HG03457 (cell line): ENCODE measurements around the gene PIWIL4.
"Not testable (repeated sequence)": the region's sequence is repeated elsewhere in the genome, so short reads cannot be mapped to it uniquely, and the experiment has no call there.

Experiments
- ATAC-seq: cut with Tn5 transposase; IDR thresholded peaks from one replicate; pipeline ENCODE4 v1.9.1; 2021; ENCODE audit warnings: moderate number of reproducible peaks; ENCODE audit not compliant: unreplicated experiment

The PIWIL4 gene

GRCh38 chr11:94583866-94584500 lies 16.8 kb downstream of the PIWIL4 start:
- peak; percentile 44 for ATAC-seq

DNA sequence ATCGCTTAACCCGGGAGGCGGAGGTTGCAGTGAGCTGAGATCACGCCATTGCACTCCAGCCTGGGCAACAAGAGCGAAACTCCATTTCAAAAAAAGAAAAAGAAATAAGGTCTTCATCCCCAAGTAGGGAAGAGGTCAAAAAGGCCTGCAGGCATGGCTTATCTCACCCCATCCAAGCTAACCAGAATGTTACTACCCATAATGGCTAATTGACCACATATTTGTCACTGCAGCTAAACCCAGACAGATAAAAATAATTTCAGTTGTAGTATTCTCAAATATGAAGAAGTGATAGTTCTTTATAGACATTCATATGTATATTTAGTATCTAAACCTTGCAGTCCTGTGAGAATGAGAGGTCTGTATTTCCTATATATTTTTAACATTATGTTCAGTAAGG lies 17.8 kb downstream of the PIWIL4 start:
- ATAC-seq = no peak

GRCh38 chr11:94585399-94585798 lies 18.2 kb downstream of the PIWIL4 start:
- no peak for ATAC-seq

- no peak for ATAC-seq
These were observed 19.4 kb downstream of the PIWIL4 start for GRCh38 chr11:94586546-94586945.

DNA sequence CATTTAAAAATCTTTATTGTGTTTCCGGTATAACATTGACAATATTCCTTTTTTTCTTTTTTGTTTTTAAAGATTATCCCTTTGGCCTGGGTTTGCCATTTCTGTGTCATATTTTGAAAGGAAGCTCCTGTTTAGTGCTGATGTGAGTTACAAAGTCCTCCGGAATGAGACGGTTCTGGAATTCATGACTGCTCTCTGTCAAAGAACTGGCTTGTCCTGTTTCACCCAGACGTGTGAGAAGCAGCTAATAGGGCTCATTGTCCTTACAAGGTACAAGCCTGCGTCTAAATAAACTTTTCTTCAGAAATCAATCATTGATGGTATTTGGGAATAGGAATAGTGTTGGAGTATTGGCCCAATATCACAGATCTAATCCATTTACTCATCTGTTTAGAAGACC lies 19.8 kb downstream of the PIWIL4 start:
- no peak for ATAC-seq

GRCh38 chr11:94588366-94588942 lies 21.3 kb downstream of the PIWIL4 start:
- no peak for ATAC-seq

GRCh38 chr11:94590352-94591041 lies 23.3 kb downstream of the PIWIL4 start:
- ATAC-seq = no peak

GRCh38 chr11:94593030-94593429 lies 25.9 kb downstream of the PIWIL4 start:
- peak; percentile 74 for ATAC-seq

DNA sequence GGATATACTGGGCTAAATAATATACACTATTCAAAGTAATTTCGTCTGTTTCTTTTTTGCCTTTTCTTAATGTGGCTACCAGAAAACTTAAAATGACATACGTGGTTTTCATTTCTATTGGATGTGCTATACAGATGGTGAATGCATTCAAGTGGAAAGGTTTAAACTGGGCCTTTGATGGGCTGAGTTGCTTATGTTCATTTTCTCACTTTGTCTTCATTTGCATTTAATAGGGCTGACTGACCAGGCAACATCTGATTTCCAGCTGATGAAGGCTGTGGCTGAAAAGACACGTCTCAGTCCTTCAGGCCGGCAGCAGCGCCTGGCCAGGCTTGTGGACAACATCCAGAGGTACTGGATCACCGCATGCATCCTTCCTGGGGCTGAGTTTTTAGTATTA lies 27.9 kb downstream of the PIWIL4 start:
- no peak for ATAC-seq

- ATAC-seq = no peak
These were observed 30.7 kb downstream of the PIWIL4 start for GRCh38 chr11:94597896-94598295.

DNA sequence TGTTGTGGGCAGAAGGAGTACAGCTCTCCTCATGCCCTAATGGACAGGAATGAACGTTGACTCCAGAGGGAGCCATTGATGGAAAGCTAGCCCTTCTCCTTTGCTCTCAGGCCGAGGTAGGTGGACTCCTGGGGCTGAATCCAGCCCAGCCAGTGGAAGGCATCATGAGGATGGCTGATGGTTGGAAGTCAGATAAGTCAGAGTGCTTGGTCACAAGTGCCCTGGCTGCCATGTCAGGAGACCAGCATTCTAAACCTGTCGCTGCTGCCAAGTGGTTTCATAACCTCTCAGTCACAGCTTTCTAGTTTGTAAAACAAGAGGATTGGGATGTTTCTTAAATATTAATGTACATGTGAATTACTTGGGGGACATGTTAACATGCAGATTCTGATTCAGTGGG lies 32.3 kb downstream of the PIWIL4 start:
- no peak for ATAC-seq

- peak; percentile 90 for ATAC-seq
These were observed 35.5 kb downstream of the PIWIL4 start for GRCh38 chr11:94602430-94603372.

DNA sequence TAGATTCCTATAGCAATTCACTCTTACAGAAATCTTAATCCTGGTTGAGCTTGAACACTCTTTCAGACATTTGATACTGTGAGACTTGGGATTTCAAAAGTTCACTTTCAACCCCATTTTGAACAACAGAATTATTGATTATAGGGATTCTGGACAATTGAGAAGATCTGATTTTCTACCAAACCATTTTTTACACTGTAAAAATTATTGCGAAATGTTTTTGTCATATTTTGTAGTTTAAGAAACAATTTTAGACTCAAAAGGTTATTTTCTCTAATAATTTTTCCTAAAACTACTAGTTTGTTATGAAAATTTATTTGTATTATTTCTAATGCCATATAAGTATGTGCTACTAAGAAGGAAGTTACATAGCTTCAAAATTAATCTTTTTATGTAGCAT lies 36.4 kb downstream of the PIWIL4 start:
- ATAC-seq = no peak

GRCh38 chr11:94604482-94604881 lies 37.3 kb downstream of the PIWIL4 start:
- no peak for ATAC-seq

DNA sequence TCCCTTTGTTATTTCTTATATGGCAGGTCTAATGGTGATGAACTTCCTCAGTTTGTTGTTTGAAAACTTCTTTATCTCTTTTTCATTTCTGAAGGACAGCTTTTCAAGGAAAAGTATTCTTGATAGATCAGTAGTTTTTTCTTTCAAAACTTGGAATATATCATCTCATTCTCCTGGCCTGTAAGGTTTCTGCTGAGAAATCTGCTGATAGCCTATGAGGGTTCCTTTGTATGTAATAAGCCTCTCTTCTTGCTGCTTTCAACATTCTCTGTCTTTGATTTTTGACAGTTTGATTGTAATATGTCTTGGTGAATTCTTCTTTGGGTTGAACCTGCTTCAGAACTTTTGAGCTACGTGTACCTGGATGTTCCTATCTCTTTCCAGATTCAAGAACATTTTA lies 46.0 kb downstream of the PIWIL4 start:
- no peak for ATAC-seq

GRCh38 chr11:94623120-94623735 lies 56.1 kb downstream of the PIWIL4 start:
- ATAC-seq = peak; percentile 65

DNA sequence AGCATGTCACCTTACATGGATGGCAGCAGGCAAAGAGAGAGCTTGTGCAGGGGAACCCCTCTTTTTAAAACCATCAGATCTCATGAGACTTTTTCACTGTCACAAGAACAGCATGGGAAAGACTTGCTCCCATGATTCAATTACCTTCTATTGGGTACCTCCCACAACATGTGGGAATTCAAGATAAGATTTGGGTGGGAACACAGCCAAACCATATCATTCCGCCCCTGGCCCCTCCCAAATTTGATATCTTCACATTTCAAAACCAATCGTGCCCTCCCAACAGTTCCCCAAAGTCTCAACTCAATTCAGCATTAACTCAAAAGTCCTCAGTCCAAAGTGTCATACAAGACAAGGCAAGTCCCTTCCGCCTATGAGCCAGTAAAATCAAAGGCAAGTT lies 58.3 kb downstream of the PIWIL4 start:
- ATAC-seq = not testable (repeated sequence)

DNA sequence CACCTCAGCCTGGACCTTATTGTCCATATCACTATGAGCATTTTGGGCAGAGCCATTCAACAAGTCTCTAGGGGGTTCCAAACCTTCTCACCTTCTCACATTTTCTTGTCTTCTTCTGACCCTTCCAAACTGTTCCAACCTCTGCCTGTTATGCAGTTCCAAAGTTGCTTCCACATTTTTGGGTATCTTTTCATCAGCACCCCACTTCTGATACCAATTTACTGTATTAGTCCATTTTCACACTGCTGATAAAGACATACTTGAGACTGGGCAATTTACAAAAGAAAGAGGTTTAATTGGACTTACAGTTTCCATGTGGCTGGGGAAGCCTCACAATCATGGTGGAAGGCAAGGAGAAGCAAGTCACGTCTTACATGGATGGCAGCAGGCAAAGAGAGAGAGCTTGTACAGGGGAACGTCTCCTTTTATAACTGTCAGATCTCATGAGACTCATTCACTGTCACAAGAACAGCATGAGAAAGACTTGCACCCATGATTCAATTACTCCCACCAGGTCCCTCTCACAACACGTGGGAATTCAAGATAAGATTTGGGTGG lies 59.9 kb downstream of the PIWIL4 start:
- not testable (repeated sequence) for ATAC-seq

- no peak for ATAC-seq
These were observed 62.6 kb downstream of the PIWIL4 start for GRCh38 chr11:94629741-94630140.

GRCh38 chr11:94630221-94630620 lies 63.1 kb downstream of the PIWIL4 start:
- no peak for ATAC-seq

GRCh38 chr11:94632356-94632755 lies 65.2 kb downstream of the PIWIL4 start:
- ATAC-seq = no peak
